Psoas muscle (tissue), 8 donors: ENCODE measurements around the gene CSNK1G1. TPM values are rescaled to one million over a fixed set of nuclear protein-coding genes. Genes with fewer than 3 reads are reported as not detected.
"Not testable (repeated sequence)": the region's sequence is repeated elsewhere in the genome, so short reads cannot be mapped to it uniquely, and the experiment has no call there.

Experiments used
- ATAC-seq, 4 donors: fragments of 200-7000 bp; cut with Tn5 transposase; one replicate each; pipeline ENCODE4 v1.9.1; 2020; ENCODE audit warnings: moderate library complexity in 3 of 4, mild to moderate bottlenecking in 2 of 4
- DNase-seq, 2 donors: peaks; one replicate each; pipeline ENCODE4 v3.0.0-alpha.2; 2020
- H3K27ac ChIP-seq: fragments of 200-600 bp; one replicate; pipeline ENCODE4 v1.8.0; 2022
- H3K27me3 ChIP-seq, 3 donors: fragments of 200-600 bp in 1 of 3; one replicate each; pipeline versions ENCODE4 v1.6.1 to v1.8.0; 2013 to 2022; ENCODE audit warnings: low read length in 2 of 3, mild to moderate bottlenecking in 2 of 3, moderate library complexity in 1 of 3; ENCODE audit not compliant: insufficient read depth in 3 of 3
- H3K36me3 ChIP-seq, 2 donors: fragments of 200-600 bp in 1 of 2; one replicate each; pipeline versions ENCODE4 v1.6.1 to v1.8.0; 2013 to 2022; ENCODE audit warnings: low read depth in 1 of 2, mild to moderate bottlenecking in 1 of 2, moderate library complexity in 1 of 2; ENCODE audit not compliant: insufficient read depth in 1 of 2
- H3K4me1 ChIP-seq: fragments of 200-600 bp; one replicate; pipeline ENCODE4 v1.8.0; 2022
- H3K4me3 ChIP-seq: fragments of 200-600 bp; one replicate; pipeline ENCODE4 v1.8.0; 2022; ENCODE audit warnings: mild to moderate bottlenecking
- H3K9me3 ChIP-seq: fragments of 200-600 bp; one replicate; pipeline ENCODE4 v1.8.0; 2022
- WGBS, 3 donors: extraction: QIAGEN DNeasy Blood & Tissue Kit; methylation state at CpG; one replicate each; pipeline versions ENCODE4 v1.1.6 to v1.1.7; 2013; 5-methylcytosine and 5-hydroxymethylcytosine counted together
- intact Hi-C, 2 donors: fragments of 100-400 bp; cut with DNase I; formaldehyde crosslinking; loops; one replicate each; pipeline versions ENCODE4 v1.11.0 to v1.14.2; 2022
- polyA plus RNA-seq, 3 donors: library from polyadenylated mRNA; stranded (reverse); fragments of 200-250 nt; gene quantifications; one replicate each; pipeline ENCODE4 v1.2.3, GENCODE V29; 2013
- total RNA-seq, 4 donors: library from RNA; stranded (reverse); fragmentation: NEBNext Ultra II Directional in 2 of 4; extraction: Animal tissue kit (Norgen Biotek cat#: 25700) in 2 of 4; gene quantifications; one replicate each; pipeline versions ENCODE4 v1.2.1 to v1.2.4, GENCODE V29; 2021 to 2023
- TF ChIP-seq, protein P1 (sequence below): fragments of 200-600 bp; IDR thresholded peaks from one replicate; pipeline ENCODE4 v1.8.0; 2022; ENCODE audit warnings: antibody characterized with exemption
- donor health status: healthy with polysubstance abuse.
- donor health status: DM: no; HTN: no; CAD: no; lungs with moderate emphysema.
- donor health status: Bipolar disorder and iron deficiency.
- donor health status: healthy.
- donor health status: DM: yes; HTN: yes; CAD: no.
- donor health status: DM: no; HTN: no; CAD: no.
- donor health status: DM: no; HTN: no; CAD: no.
- donor health status: DM: yes; HTN: yes; CAD: no.

Gene CSNK1G1
- total and polyA plus RNA-seq, 7 donors = 1.9 to 9.6 (median 7.1) TPM

DNA sequence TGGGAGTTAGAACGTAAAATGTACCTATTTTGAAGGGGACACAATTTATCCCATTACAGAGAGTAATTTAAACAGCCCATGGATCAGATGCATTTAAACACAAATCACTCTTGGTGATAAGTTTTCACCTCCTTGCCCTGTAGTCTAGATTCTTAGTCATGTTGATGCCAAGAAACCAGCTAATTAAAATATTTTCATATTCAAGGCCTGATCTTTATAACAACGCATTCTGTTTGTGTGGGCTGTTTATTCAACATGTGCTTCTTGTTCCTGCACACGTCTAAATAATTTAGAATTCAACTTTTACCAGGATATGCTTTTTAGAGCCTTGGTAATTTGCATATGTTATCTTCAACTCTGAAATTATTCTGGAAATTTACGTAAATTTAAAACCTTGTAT, 234.4 kb downstream of the CSNK1G1 start:
- H3K36me3 ChIP-seq = peaks cover 18 to 98% of the 10 kb centered on the region in 2 donors
- no peak for DNase-seq
- WGBS, 3 donors = 88 to 94% (median 88%) methylated on average over 4 of the region's 4 CpGs

DNA sequence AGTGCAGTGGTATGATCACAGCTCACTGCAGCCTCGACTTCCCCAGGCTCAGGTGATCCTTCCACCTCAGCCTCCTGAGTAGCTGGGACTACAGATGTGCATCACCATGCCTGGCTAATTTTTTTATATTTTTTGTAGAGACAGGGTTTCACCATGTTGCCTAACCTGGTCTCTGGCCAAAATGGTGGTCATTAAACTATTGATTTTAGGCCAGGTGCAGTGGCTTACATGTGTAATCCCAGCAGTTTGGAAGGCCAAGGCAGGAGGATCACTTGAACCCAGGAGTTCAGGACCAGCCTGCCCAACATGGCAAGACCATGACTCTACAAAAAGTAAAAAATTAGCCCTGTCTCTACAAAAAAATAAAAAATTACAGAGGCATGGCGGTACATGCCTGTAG, 235.7 kb downstream of the CSNK1G1 start:
- H3K27me3 ChIP-seq, DNase-seq, H3K27ac ChIP-seq, ATAC-seq, H3K4me3 ChIP-seq, H3K9me3 ChIP-seq, H3K4me1 ChIP-seq, intact Hi-C loops: not testable (repeated sequence)
- peaks cover 13 to 99% of the 10 kb centered on the region in 2 donors for H3K36me3 ChIP-seq
- 97 to 99% (median 98%) methylated on average over 2 of the region's 2 CpGs for WGBS, 3 donors

More for the DNA sequence above, 234.4 kb downstream of the CSNK1G1 start:
- H3K27me3 ChIP-seq = no peaks in the 10 kb centered on the region
- no peak overlapping the region for H3K27ac ChIP-seq
- no peaks in the 10 kb centered on the region for H3K9me3 ChIP-seq
- TF ChIP-seq, protein P1, sequence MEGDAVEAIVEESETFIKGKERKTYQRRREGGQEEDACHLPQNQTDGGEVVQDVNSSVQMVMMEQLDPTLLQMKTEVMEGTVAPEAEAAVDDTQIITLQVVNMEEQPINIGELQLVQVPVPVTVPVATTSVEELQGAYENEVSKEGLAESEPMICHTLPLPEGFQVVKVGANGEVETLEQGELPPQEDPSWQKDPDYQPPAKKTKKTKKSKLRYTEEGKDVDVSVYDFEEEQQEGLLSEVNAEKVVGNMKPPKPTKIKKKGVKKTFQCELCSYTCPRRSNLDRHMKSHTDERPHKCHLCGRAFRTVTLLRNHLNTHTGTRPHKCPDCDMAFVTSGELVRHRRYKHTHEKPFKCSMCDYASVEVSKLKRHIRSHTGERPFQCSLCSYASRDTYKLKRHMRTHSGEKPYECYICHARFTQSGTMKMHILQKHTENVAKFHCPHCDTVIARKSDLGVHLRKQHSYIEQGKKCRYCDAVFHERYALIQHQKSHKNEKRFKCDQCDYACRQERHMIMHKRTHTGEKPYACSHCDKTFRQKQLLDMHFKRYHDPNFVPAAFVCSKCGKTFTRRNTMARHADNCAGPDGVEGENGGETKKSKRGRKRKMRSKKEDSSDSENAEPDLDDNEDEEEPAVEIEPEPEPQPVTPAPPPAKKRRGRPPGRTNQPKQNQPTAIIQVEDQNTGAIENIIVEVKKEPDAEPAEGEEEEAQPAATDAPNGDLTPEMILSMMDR = no peak
- intact Hi-C loops = no loop called here
- no peak for ATAC-seq
- no peak overlapping the region for H3K4me3 ChIP-seq
- no peaks in the 10 kb centered on the region for H3K4me1 ChIP-seq

DNA sequence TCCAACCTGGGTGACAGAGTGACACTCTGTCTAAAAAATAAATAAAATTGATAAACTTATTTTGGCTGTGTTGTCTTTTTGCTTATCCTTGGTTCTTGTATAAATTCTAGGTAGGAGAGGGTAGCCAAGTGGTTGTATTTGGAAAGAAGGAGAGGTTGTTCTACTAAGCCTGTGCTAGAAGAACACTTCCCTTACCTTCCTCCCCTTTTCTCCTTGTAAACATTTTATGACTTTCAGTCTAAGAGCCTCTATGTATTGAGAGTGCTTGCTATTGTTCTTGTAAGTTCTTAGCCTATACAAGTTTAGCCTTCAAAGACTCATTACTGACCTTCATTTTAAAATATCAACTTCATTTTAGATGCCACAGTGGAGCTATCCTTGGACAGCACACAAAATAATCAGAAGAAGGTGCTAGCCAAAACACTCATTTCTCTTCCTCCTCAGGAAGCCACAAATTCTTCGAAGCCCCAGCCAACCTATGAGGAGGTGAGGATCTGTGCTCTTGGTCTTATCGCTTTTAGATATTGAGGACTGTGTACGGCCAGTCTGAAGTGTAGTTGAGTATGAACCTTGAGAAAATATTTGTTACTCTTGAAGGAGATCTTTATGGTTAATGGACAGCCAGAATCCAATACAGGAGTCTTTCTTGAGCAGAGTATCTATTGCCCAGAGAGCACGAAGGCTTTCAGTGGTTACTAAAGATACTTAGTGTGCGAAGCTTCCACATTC, 238.1 kb downstream of the CSNK1G1 start:
- Histone ChIP-seq H3K9me3 (no peaks in the 10 kb centered on the region), H3K4me1 (no peaks in the 10 kb centered on the region), H3K36me3 (peaks cover 9 to 100% of the 10 kb centered on the region in 2 donors), H3K27ac (no peak overlapping the region), H3K4me3 (no peak overlapping the region), H3K27me3 (no peaks in the 10 kb centered on the region)
- intact Hi-C loops = no loop called here
- TF ChIP-seq, protein P1 = no peak
- DNase-seq (no peak), ATAC-seq (no peak)
- WGBS, 3 donors = 94% methylated on average over 5 of the region's 5 CpGs

Other genes with a start within 250 kb of the CSNK1G1 start
- under 1 TPM; 0.08 to 0.17 (median 0.16) TPM for gene SNX22, start 204.4 kb downstream of the CSNK1G1 start, total RNA-seq
- gene SNX22, start 204.4 kb downstream of the CSNK1G1 start, polyA plus RNA-seq = under 1 TPM; 0.06 to 0.31 (median 0.23) TPM
- 10 to 100 TPM; 40.8 to 61.1 (median 50.1) TPM for gene PPIB, start 193.2 kb downstream of the CSNK1G1 start, total RNA-seq
- 100 to 1,000 TPM in 1 of 3 donors, 10 to 100 TPM in 2; 38.0 to 160 (median 79.6) TPM for gene PPIB, start 193.2 kb downstream of the CSNK1G1 start, polyA plus RNA-seq
- under 1 TPM in 3 of 4 donors, not detected in 1; 0.15 to 0.37 (median 0.24) TPM for gene PCLAF, start 25.3 kb upstream of the CSNK1G1 start, total RNA-seq
- under 1 TPM in 2 of 3 donors, not detected in 1; 0.42 TPM for gene PCLAF, start 25.3 kb upstream of the CSNK1G1 start, polyA plus RNA-seq
- 10 to 100 TPM in 2 of 4 donors, 1 to 10 TPM in 2; 6.3 to 11.9 (median 9.0) TPM for gene TRIP4, start 31.7 kb upstream of the CSNK1G1 start, total RNA-seq
- gene TRIP4, start 31.7 kb upstream of the CSNK1G1 start, polyA plus RNA-seq = 10 to 100 TPM in 2 of 3 donors, 1 to 10 TPM in 1; 8.3 to 16.6 (median 10.4) TPM
- 10 to 100 TPM; 10.2 to 15.0 (median 12.3) TPM for gene ZNF609, start 104.4 kb upstream of the CSNK1G1 start, total RNA-seq
- 1 to 10 TPM; 3.2 to 9.0 (median 3.4) TPM for gene ZNF609, start 104.4 kb upstream of the CSNK1G1 start, polyA plus RNA-seq